ENCODE data around the gene DCUN1D1.

Gene DCUN1D1

GRCh38 chr3:182969277-182969676 is 11.1 kb downstream of the DCUN1D1 start:
- CTCF ChIA-PET, result interaction anchor here (1.0 to 3.1 kb wide), 4 partner anchors 9 to 52 kb away, joined by 3 to 10 read pairs (median 7); no protein-coding TSS in a partner anchor
- POLR2A ChIA-PET, result no interaction called here

GRCh38 chr3:182967218-182968204 is 12.8 kb downstream of the DCUN1D1 start:
- POLR2A ChIA-PET, result no interaction called here
- peak; percentile 33 for DNase-seq (ENCODE audit: extremely low spot score)
- CTCF ChIA-PET, result no interaction called here
- TF ChIP-seq CTCF (IDR thresholded peaks at IDR 0.05; ENCODE audit: control extremely low read depth, extremely low read depth, low read depth, missing control alignments), result no peak

More at GRCh38 chr3:182969277-182969676, 11.1 kb downstream of the DCUN1D1 start:
- no peak for TF ChIP-seq CTCF (IDR thresholded peaks at IDR 0.05; ENCODE audit: control extremely low read depth, extremely low read depth, low read depth, missing control alignments)
- no peak for DNase-seq (ENCODE audit: extremely low spot score)

- no peak for DNase-seq (ENCODE audit: extremely low spot score)
- TF ChIP-seq CTCF (IDR thresholded peaks at IDR 0.05; ENCODE audit: control extremely low read depth, extremely low read depth, low read depth, missing control alignments), result no peak
- ChIA-PET CTCF (interaction anchor here (0.6 to 1.3 kb wide), 3 partner anchors 34 to 64 kb away, joined by 3 read pairs; no protein-coding TSS in a partner anchor), POLR2A (no interaction called here)
These were observed 14.4 kb downstream of the DCUN1D1 start for GRCh38 chr3:182965861-182966366.

- no peak for DNase-seq (ENCODE audit: extremely low spot score)
- CTCF ChIA-PET, result no interaction called here
- TF ChIP-seq CTCF (IDR thresholded peaks at IDR 0.05; ENCODE audit: control extremely low read depth, extremely low read depth, low read depth, missing control alignments), result no peak
- POLR2A ChIA-PET, result no interaction called here
These were observed 16.2 kb downstream of the DCUN1D1 start for GRCh38 chr3:182964179-182964578.

- no peak for DNase-seq (ENCODE audit: extremely low spot score)
- ChIA-PET CTCF (interaction anchor here (2.1 kb wide), 1 partner anchor 9 kb away, joined by 11 read pairs; no protein-coding TSS in a partner anchor), POLR2A (no interaction called here)
- TF ChIP-seq CTCF (IDR thresholded peaks at IDR 0.05; ENCODE audit: control extremely low read depth, extremely low read depth, low read depth, missing control alignments), result no peak
These were observed 18.2 kb downstream of the DCUN1D1 start for GRCh38 chr3:182962166-182962565.

GRCh38 chr3:182959474-182960350 is 20.6 kb downstream of the DCUN1D1 start:
- CTCF ChIA-PET, result interaction anchor here (1.1 to 1.5 kb wide), 3 partner anchors 8 to 19 kb away, joined by 3 to 9 read pairs (median 3); no protein-coding TSS in a partner anchor
- TF ChIP-seq CTCF (IDR thresholded peaks at IDR 0.05; ENCODE audit: control extremely low read depth, extremely low read depth, low read depth, missing control alignments), result no peak
- POLR2A ChIA-PET, result no interaction called here
- no peak for DNase-seq (ENCODE audit: extremely low spot score)
